ENCODE results near the gene GNB2. TPM values are rescaled to one million over a fixed set of nuclear protein-coding genes. Genes with fewer than 3 reads are reported as not detected.
A peak's percentile ranks its signal among the peaks of the same experiment; 100 is the strongest.

GNB2 gene
- total and polyA plus RNA-seq, 2 of the 8 experiments (the other 6 are each of a cell fraction or from before 2014, with no cell fraction given): 157 to 260 TPM

DNA sequence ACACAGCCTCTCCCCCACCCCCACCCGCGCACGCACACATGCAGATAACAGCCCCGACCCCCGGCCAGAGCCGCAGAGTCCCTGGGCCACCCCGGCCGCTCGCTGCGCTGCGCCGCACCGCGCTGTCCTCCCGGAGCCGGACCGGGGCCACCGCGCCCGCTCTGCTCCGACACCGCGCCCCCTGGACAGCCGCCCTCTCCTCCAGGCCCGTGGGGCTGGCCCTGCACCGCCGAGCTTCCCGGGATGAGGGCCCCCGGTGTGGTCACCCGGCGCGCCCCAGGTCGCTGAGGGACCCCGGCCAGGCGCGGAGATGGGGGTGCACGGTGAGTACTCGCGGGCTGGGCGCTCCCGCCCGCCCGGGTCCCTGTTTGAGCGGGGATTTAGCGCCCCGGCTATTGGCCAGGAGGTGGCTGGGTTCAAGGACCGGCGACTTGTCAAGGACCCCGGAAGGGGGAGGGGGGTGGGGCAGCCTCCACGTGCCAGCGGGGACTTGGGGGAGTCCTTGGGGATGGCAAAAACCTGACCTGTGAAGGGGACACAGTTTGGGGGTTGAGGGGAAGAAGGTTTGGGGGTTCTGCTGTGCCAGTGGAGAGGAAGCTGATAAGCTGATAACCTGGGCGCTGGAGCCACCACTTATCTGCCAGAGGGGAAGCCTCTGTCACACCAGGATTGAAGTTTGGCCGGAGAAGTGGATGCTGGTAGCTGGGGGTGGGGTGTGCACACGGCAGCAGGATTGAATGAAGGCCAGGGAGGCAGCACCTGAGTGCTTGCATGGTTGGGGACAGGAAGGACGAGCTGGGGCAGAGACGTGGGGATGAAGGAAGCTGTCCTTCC lies 47.3 kb downstream of the GNB2 start:
- POLR2A ChIA-PET (ENCODE audit: partially characterized antibody): interaction anchor here (0.6 to 3.1 kb wide), 8 partner anchors 10 to 114 kb away, joined by 4 to 12 read pairs (median 6); partner anchors contain the start of gene POP7

More for the DNA sequence above, 47.3 kb downstream of the GNB2 start:
- Histone ChIP-seq H3K4me1 (replicated peaks in 1 of 4; ENCODE audit: control insufficient read depth in 3 of 4, insufficient read depth in 4 of 4, low read length in 3 of 4) (peaks cover 0 to 5% (median 2%) of the 10 kb centered on the region in 4 experiments; a peak in 5 of 7 replicates), H2AK5ac (ENCODE audit: low read depth, low read length) (no peak overlapping the region), H3K23ac (ENCODE audit: insufficient read length) (no peak overlapping the region), H2AFZ (ENCODE audit: low read length) (no peak overlapping the region; the same call in 1 of the 2 replicates), H2BK120ac (replicated peaks; ENCODE audit: low read depth, low read length) (no peak overlapping the region), H3K9ac (replicated peaks in 1 of 4; ENCODE audit: extremely low read depth in 1 of 4, low read depth in 3 of 4, low read length in 3 of 4) (peak overlapping the region in 1 of 4 experiments; percentile 54; a peak in 1 of 7 replicates), H3K4me2 (ENCODE audit: insufficient read depth in 1 of 2, low read depth in 2 of 2, low read length in 2 of 2) (peak overlapping the region; percentile 58 to 93), H3K23me2 (ENCODE audit: low read depth, low read length) (peaks cover 8% of the 10 kb centered on the region; the same call in 1 of the 2 replicates), H4K8ac (ENCODE audit: extremely low read depth, insufficient read depth, low read length) (no peak overlapping the region), H3K27me3 (replicated peaks in 1 of 4; ENCODE audit: control insufficient read depth in 3 of 4, extremely low read depth in 1 of 4, insufficient read depth in 3 of 4, low read length in 3 of 4) (peaks cover 7 to 26% (median 26%) of the 10 kb centered on the region in 4 experiments), H3K56ac (replicated peaks; ENCODE audit: insufficient read length, low read depth, low read length) (no peak overlapping the region), H2BK5ac (ENCODE audit: low read depth, low read length) (no peak overlapping the region), H3K27ac (ENCODE audit: low read depth, low read length) (no peak overlapping the region), H2BK12ac (ENCODE audit: low read depth, low read length) (peak overlapping the region; percentile 60; the same call in 1 of the 2 replicates), H3K79me1 (ENCODE audit: low read depth, low read length) (no peaks in the 10 kb centered on the region), H4K20me1 (replicated peaks in 1 of 2; ENCODE audit: control insufficient read depth in 1 of 2, insufficient read depth in 2 of 2, low read length in 2 of 2) (no peaks in the 10 kb centered on the region), H3K18ac (ENCODE audit: extremely low read depth, low read length) (no peak overlapping the region; the same call in 1 of the 2 replicates), H4K5ac (ENCODE audit: insufficient read length, low read depth, low read length) (no peak overlapping the region), H4K91ac (replicated peaks; ENCODE audit: insufficient read length, low read length) (no peak overlapping the region), H3K36me3 (ENCODE audit: control insufficient read depth in 2 of 4, insufficient read depth in 4 of 4, low read length in 3 of 4) (no peaks in the 10 kb centered on the region), H3K4me3 (ENCODE audit: extremely low read depth in 1 of 4, insufficient read depth in 2 of 4, low read depth in 3 of 4, low read length in 4 of 4) (peak overlapping the region; percentile 32 to 71 (median 50)), H2BK20ac (ENCODE audit: low read length) (no peak overlapping the region; the same call in 1 of the 2 replicates), H3K4ac (replicated peaks; ENCODE audit: insufficient read length, low read depth, low read length) (no peak overlapping the region), H3K14ac (ENCODE audit: insufficient read length) (no peak overlapping the region), H3K9me3 (ENCODE audit: insufficient read depth in 2 of 2, low read depth in 1 of 2, low read length in 1 of 2) (no peaks in the 10 kb centered on the region), H3K79me2 (ENCODE audit: control insufficient read depth in 1 of 2, insufficient read depth in 2 of 2, low read length in 2 of 2) (no peaks in the 10 kb centered on the region), H2BK15ac (ENCODE audit: low read length) (peak overlapping the region; percentile 72; the same call in 1 of the 2 replicates)
- TF ChIP-seq KDM4A (IDR thresholded peaks at IDR 0.05; ENCODE audit: low read depth, low read length, severe bottlenecking) (peak; percentile 41), SUZ12 (IDR thresholded peaks at IDR 0.05; ENCODE audit: low read length) (peak; percentile 80), NRF1 (IDR thresholded peaks at IDR 0.05; ENCODE audit: low read depth, low read length) (no peak), EZH2 (IDR thresholded peaks at IDR 0.05; ENCODE audit: low read depth, low read length, severe bottlenecking) (peak; percentile 77), RXRA (IDR thresholded peaks at IDR 0.05; ENCODE audit: insufficient read depth, low read depth, low read length) (no peak)
- TF ChIP-seq, protein P1, sequence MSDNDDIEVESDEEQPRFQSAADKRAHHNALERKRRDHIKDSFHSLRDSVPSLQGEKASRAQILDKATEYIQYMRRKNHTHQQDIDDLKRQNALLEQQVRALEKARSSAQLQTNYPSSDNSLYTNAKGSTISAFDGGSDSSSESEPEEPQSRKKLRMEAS (IDR thresholded peaks at IDR 0.05): peak; percentile 65
- CTCF ChIA-PET (ENCODE audit: partially characterized antibody): interaction anchor here (0.6 to 16.4 kb wide), 13 partner anchors 9 to 168 kb away, joined by 3 to 197 read pairs (median 4); partner anchors contain the start of gene POP7
- peak in 1 of 2 experiments; percentile 63 for DNase-seq (ENCODE audit: low read depth in 1 of 2, low spot score in 2 of 2)
- no peak for FAIRE-seq
- 19% methylated on average over 16 of the region's 56 CpGs; no CpG with 5 or more reads in 1 of the 2 experiments for WGBS, 2 experiments (ENCODE audit: extremely low coverage in 1 of 2, insufficient coverage in 1 of 2, insufficient read length in 1 of 2, insufficient replicate concordance in 2 of 2, low coverage in 1 of 2, low lambda C conversion rate in 2 of 2, missing lambda C conversion rate in 1 of 2)
